DMS153 treated with DMSO at 0.1 percent for 48 hours (cell line): ENCODE measurements around the gene IMMP2L.

Experiments used
- DNase-seq: peaks from one replicate; lab custom pipeline; 2025; ENCODE audit not compliant: unreplicated experiment; lab: John Stamatoyannopoulos, UW

Gene IMMP2L

GRCh38 chr7:111010798-111011197, 551.5 kb downstream of the IMMP2L start:
- DNase-seq: no peak

GRCh38 chr7:111009526-111010040, 552.7 kb downstream of the IMMP2L start:
- no peak for DNase-seq

GRCh38 chr7:111006691-111007090, 555.6 kb downstream of the IMMP2L start:
- no peak for DNase-seq

GRCh38 chr7:111006040-111006439, 556.3 kb downstream of the IMMP2L start:
- DNase-seq: no peak

- no peak for DNase-seq
These were observed 556.8 kb downstream of the IMMP2L start for GRCh38 chr7:111005445-111005844.

- DNase-seq: no peak
These were observed 557.9 kb downstream of the IMMP2L start for GRCh38 chr7:111004310-111004901.

GRCh38 chr7:111003883-111004282, 558.4 kb downstream of the IMMP2L start:
- DNase-seq: no peak

GRCh38 chr7:110994028-110994967, 568.0 kb downstream of the IMMP2L start:
- no peak for DNase-seq

- DNase-seq: no peak
These were observed 573.3 kb downstream of the IMMP2L start for GRCh38 chr7:110988890-110989501.

- DNase-seq: no peak
These were observed 573.9 kb downstream of the IMMP2L start for GRCh38 chr7:110988348-110988747.

- DNase-seq: no peak
These were observed 575.1 kb downstream of the IMMP2L start for GRCh38 chr7:110987127-110987693.

GRCh38 chr7:110983822-110984456, 578.4 kb downstream of the IMMP2L start:
- DNase-seq: no peak

- no peak for DNase-seq
These were observed 585.1 kb downstream of the IMMP2L start for GRCh38 chr7:110977127-110977737.

GRCh38 chr7:110975486-110975885, 586.8 kb downstream of the IMMP2L start:
- no peak for DNase-seq

- DNase-seq: no peak
These were observed 587.9 kb downstream of the IMMP2L start for GRCh38 chr7:110974441-110974840.

- DNase-seq: no peak
These were observed 588.9 kb downstream of the IMMP2L start for GRCh38 chr7:110973196-110973990.

- DNase-seq: no peak
These were observed 597.5 kb downstream of the IMMP2L start for GRCh38 chr7:110964775-110965174.

GRCh38 chr7:110962826-110963225, 599.5 kb downstream of the IMMP2L start:
- DNase-seq: no peak

GRCh38 chr7:110962374-110962773, 599.9 kb downstream of the IMMP2L start:
- no peak for DNase-seq

- no peak for DNase-seq
These were observed 601.5 kb downstream of the IMMP2L start for GRCh38 chr7:110960811-110961210.
